Forelimb muscle (tissue), 1 donor: Measurements from ENCODE around the gene RIC1. TPM values are rescaled to one million over a fixed set of nuclear protein-coding genes. Genes with fewer than 3 reads are reported as not detected.
"Not testable (repeated sequence)": the region's sequence is repeated elsewhere in the genome, so short reads cannot be mapped to it uniquely, and the experiment has no call there.

Source experiments
- DNase-seq: peaks from one replicate; pipeline ENCODE4 v3.0.0-alpha.2; 2013; ENCODE audit warnings: low read depth
- polyA plus RNA-seq: library from polyadenylated mRNA; unstranded; fragments of 120-200 nt; gene quantifications from one replicate; pipeline ENCODE4 v1.2.1, GENCODE V29; 2013; ENCODE audit not compliant: insufficient read length

RIC1 gene
- polyA plus RNA-seq, 1 donor, result 18.1 TPM

DNA sequence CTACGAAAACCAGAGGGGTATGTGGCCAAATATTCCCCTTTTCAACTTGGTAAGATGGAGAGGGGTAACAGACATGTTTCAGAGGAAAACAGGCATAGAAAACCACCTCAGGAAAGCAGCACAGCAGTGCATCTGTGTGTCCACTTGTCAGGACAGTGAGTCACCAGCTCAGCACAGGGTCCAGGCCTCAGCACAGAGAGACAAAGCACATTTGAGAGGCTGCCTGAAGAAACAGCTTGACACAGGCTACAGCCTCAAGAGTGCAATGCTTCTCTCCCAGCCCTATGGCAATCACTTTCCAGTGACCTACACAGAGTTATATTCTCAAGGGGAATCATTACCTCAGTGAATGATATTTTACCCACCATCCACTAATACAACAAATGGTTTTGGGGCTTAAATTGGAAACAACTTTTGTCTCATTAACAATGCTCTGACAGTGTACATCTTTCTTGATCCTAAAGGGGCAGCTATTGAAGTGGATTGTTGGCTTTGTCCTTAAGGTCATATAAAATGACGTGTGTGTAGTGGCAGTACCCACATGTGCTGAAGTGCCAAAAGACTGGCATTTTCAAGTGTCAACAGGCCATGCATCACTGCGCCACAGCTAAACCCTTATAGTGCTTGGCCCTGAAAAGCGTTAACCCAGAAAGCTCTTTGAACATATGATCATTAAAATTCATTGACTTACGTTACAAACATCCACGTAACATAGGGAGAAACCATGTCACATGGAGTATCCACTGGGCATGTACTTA lies 157.6 kb downstream of the RIC1 start:
- no peak for DNase-seq

DNA sequence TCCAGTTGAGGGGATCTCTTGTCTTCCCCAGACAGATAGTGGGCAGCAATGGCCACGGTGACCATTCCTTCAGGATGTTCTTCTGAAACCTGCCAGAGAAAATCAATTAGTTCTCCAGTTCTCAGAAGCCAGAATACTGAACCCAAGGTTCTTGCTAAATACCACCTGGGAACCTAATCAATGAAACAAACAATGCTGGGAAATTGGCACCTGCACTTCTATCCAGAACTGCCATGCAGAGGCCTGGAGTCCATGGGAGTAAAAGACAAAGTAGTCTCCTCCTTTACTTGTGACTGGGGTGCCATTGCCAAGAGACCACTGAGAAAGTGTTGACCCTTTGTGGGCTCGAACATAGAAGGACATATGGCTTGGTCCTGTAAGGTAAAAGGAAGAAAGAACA lies 158.3 kb downstream of the RIC1 start:
- no peak for DNase-seq

DNA sequence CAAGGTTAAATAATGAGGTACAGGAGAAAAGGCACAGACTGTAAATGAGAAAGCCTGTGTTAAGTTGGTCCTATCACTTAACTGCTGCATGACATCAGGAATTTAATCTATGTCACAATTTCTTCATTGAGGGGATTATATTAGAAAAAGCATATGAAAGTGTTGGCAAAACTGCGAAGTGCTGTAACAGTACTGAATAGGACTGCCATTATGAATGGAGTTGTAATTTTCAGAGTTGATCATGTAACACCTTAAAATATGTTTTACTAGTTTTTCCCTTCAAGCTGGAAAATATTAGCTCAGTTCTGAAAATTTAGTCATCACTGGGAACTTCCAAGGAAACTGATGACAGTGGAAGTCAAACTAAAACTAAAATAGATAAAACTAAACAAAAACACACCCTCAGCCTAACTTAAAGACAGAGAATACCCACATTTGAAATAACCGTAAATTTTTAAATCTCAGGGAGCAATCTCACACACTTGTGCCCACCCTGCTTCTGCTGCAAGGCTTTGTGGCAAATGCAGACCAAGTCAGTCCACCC lies 158.9 kb downstream of the RIC1 start:
- no peak for DNase-seq

DNA sequence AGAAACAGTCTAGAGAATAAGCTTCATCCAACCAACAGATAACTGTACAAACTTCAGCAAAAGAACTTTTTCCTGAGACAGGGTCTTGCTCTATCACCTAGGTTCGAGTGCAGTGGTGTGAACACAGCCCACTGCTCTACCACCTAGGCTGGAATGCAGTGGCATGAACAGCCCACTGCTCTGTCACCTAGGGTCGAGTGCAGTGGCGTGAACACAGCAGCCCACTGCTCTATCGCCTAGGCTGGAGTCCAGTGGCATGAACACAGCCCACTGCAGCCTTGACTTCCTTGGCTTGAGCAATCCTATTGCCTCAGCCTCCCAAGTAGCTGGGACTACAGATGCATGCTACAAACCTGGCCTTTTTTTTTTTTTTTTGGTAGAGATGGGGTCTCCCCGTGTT lies 160.6 kb downstream of the RIC1 start:
- DNase-seq, result no peak

DNA sequence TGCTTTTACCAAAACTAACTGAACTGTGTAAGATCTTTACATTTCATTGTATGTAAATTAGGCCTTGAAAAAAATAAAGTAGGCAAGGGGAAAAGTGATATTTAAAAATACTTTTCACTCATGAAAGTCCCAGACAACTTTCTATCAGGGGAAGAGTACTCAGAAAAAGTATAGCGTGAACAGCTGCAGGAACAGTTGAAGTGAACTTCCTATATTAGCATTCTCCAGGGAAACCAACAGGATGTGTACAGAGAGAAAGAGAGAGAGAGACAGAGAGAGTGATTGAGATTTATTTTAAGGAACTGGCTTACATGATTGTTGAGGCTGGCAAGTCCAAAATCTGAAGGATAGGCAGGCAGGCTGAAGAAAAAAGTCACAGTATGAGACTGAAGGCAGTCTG lies 162.0 kb downstream of the RIC1 start:
- DNase-seq, result no peak

DNA sequence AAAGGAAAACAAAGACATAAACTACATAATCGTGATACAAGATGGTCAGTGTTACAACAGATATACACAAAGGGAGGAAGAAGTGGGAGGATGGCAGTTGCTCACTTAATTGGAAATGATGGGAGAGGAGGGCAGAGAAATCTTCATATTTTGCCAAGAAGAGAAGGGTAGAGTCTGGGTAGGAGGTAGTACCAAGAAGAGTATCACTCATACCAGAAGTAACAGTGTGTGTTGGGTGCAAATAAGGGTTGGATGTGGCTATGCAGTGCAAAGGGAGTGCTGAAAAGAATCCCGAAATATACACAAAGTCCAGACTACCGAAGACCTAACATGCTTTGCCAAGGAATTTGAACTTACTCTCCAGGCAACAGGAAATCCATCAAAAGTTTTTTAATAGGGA lies 163.0 kb downstream of the RIC1 start:
- DNase-seq, result no peak

DNA sequence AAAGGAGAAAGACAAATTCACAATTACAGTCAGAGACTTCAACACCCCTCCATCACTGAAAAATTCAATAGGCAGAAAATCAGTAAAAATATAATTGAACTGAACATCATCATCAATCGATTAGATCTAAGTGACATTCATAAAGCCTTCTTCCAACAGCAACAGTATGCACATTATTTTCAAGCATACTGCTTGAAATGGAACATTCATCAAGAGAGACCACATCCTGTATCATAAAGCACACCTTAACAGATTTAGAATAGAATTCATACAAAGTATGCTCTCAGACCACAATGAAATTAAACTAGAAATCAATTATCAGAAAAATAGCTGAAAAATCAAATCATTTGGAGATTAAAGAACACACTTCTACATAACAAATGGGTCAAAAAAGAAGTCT lies 164.9 kb downstream of the RIC1 start:
- DNase-seq, result no peak

DNA sequence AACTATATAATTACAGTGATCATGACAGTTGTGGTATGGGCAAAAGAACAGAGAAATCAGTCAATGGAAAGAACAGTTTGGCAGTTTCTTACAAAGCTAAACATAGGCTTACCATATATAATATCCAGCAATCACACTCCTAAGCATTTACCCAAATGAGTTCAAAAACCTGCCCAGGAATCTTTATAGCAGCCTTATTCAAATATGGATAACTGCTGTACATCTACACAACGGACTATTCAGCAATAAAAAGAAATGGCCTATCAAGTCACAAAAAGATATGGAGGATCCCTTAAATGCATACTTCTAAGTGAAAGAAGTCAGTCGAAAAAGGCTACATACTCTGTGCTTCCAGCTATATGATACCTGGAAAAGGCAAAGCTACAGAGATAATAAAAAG lies 167.4 kb downstream of the RIC1 start:
- no peak for DNase-seq

DNA sequence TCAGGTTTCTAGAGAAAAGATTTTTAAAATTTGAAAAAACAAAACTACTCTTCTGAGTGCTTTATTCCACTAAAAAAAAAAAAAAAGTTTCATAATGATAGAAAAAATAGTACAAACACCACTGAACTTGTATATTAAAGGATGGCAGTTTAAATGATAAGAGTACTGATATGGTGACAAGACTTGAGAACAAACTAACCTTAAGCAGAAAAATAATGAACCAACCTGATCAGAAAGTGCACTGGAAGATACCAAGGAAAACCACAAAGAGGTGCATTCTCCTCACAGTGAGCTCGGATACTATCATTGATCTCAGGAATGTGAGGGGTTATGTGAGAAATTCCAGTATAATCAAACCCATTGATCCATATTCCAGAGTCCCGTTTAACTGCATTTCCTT lies 169.7 kb downstream of the RIC1 start:
- no peak for DNase-seq

DNA sequence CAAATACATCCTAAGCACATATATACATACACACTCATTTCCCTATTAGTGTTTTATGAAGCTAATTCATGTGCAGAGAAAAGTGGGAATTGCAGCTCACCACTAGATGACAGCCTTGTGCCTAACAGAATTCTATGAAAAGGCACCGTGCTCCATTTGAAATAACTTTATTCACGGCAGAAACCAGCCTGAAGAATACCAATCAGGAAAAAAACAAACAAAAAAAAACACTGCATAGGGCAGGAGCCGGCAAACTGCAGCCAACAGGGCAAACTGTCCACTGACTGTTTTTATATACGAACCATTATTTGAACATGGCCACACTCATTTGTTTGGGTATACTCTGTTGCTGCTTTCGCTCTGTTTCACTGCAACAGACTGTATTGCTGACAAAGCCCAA lies 170.4 kb downstream of the RIC1 start:
- peak; percentile 16 for DNase-seq

DNA sequence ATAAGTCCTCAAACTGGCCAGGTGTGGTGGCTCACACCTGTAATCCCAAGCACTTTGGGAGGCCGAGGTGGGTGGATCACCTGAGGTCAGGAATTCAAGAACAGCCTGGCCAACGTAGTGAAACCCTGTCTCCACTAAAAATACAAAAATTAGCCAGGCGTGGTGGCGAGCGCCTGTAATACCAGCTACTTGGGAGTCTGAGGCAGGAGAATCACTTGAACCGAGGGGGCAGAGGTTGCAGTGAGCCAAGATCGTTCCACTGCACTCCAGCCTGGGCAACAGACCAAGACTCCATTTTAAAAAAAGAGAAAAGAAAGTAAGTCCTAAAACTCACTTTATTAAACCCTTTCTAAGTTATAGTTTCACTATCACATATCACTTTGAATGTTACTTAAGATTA lies 171.5 kb downstream of the RIC1 start:
- DNase-seq, result not testable (repeated sequence)

DNA sequence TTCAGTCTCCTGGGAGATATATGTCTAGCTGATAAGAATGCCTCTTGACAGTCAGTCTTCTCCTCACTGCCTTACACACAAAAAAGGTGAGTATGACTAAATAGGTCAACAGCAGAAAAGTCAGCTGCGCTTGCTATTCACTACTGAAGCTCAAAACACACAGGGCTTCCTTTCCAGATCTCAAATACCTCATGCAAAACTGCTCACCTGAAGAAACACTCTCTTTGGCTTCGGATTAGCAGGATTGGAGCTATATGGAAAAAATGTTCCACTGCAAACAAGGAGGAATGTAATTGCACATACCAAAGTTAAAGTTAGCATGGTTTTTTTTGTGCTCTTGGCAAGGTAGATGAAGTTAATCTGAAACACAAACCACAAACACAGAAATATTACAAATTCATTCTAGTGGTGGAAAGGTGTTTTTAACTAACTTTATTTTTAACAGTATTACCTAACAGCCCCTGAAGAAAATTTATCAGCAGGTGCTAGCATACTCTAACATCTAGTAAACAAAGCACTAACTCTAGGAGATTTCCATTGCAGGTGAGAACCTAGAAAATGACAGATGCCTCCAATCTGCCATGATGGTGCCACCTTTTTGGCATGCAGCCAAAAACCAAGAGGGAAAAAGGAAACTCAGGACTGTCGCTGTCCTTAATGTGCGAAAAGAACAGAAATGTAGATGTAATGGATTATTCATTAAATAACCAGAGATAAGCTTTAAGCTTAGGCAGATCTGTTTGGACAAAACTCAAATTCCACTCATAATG lies 172.2 kb downstream of the RIC1 start:
- no peak for DNase-seq

DNA sequence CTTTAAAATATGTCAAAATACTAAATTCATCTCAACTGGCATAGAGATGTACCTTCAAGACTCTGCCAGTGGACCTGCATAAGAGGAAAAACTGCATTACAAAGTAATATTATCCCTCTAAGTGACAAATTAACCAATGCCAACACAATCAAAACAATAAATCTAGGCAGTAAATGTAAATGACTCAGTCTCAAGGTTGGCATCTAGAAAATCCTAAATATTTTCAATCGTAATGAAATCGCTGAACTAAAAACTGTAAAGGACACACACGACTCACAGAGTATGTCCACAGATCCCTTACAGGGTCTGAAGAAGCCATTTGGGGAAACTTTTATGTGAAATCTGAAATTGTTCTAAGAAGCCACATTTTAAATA lies 172.8 kb downstream of the RIC1 start:
- DNase-seq, result no peak

DNA sequence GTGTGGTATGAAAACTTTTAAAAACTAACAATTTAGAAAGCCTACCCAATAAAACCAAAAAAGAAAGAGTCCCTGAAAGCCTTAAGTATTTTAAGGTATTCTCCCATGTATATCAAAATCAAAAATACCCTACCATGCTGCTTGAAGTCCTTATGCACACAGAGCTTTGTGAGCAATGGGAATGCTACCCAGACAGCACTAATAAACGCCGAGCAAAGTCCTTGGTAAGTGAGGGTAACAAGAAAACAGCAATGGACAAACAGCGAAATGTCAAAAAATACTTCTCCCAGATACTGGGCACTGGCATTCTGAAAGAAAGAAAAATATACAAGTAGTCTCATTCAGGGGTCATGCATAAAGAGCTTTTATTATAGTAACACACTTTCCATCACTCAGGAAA lies 176.6 kb downstream of the RIC1 start:
- no peak for DNase-seq

DNA sequence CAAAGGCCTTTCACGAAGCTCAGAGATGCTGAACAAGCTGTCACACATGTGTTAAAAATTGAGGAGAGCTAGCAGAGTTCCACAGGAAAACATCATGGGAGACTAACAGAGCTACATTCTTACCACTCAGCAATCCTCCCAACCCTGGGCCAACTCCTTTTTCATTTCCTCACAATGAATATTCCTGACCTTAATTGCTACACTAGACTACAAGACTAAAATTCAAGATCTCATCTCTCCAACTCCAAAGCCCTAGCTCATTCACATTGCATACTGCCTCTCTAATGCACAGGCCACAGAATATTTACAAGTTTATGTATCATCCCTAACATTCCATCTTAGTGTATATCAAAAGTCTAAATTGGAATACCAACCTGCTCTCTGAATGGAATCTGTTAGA lies 182.8 kb downstream of the RIC1 start:
- DNase-seq, result no peak

DNA sequence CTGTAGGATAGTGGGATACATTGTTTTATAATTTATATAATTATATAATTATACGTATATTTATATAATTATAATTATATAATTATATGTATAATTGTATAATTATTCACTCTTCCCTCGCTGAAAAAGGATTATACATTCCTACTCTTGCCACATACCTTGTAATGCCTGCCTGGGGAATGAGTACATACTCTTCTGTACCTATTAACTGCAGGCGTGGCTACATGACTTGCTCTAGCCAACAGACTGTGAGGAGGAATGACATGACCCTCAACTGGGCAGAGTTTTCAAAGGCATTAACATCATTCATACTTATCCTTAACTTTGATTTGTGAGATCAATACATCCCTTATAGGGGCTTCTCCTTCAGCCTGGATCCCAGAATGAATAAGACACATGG lies 184.9 kb downstream of the RIC1 start:
- DNase-seq, result no peak

DNA sequence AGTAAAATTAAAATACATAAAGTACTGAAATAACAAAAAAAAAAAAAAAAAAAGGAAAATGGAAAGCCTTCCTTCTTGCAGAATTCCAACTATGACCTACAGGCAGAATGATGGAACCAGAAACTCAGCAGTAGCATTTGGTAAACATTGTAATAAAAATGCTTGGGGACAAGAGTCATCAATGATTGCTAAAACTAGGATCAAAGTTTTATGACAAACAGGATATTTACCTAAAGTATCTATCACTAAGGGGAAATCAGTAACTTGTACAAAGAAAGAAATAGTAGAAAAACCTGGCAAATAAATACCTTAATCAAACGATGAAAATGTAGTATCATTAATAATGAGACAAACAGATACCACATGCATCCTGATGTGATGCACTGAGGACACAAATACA lies 186.6 kb downstream of the RIC1 start:
- DNase-seq, result no peak

DNA sequence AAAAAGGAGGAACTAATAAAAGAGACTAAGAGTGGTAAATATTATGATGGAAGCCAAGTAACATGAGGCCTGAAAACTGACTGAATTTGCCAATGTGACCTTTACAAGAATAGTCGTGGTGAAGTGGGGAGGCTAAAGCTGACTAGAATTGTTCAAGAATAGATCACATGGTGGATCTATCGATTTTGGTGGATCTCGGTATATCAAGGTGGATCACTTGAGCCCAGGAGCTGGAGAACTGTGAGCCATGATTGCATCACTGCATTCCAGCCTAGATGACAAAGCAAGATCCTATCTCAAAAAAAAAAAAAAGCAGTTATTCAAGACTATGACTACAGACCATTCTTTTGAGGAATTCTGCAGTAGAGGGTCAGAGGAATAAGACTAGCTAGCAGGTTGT lies 189.0 kb downstream of the RIC1 start:
- DNase-seq, result no peak

DNA sequence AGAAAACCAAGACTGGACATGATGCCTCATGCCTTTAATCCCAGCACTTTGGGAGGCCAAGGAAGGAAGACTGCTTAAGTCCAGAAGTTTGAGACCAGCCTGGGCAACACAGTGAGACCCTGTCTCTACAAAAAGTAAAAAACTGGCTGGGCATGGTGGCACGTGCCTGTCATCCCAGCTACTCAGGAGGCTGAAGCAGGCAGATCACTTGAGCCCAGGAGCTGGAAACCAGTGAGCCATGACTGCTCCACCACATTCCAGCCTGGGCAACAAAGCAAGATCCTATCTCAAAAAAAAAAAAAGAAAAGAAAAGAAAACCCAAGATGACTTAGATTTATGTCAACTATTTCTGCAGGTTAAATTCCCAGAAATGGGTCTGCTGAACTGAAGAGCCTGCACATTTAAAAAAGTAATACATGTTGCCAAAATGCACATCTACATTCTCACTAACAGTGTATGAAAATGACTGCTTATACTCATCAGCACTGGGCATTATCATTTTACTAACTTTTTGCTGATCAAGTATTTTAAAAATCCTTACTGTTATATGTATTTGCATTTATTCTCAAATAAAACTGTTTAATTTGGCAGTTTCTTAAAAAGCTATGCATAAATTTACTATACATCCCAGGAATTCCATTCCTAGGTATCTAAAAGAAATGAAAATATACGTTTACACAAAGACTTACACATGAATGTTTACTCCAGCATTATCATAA lies 189.7 kb downstream of the RIC1 start:
- DNase-seq, result no peak

DNA sequence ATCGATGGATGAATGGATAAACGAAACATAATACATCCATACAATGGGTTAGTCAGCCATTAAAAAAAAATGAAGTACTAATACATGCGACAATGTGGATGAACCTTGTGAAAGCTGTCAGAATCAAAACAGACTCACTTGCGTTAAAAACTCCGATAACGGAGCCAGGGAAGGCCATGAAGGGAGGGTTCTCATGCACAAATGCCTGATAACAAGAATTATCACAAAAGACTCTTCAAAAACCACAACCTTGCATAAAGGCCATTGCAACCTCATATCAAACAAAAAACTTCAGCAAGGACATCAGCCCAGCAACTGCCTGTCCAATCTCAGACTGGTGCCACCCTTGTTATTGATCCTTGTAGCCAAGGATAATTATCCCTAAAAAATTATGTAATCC lies 190.3 kb downstream of the RIC1 start:
- no peak for DNase-seq

DNA sequence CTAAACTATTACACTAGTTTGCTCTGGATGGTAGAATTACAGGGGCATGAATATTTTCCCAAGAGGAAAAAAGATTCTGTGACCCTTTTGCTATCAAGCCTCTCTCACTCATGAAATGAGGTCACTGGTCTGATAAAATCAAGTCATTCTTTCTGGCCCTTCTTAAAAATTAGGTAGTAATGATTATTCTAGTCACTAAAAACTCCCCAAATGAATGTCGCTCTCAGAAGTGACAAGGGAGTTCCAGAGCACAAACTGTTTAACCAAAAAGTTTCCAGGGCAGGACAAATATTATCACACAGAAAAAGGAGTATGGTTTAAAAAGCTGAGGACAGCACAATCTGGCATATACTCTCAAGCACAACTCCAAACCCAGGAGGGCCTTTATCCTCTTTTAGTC lies 191.5 kb downstream of the RIC1 start:
- no peak for DNase-seq

DNA sequence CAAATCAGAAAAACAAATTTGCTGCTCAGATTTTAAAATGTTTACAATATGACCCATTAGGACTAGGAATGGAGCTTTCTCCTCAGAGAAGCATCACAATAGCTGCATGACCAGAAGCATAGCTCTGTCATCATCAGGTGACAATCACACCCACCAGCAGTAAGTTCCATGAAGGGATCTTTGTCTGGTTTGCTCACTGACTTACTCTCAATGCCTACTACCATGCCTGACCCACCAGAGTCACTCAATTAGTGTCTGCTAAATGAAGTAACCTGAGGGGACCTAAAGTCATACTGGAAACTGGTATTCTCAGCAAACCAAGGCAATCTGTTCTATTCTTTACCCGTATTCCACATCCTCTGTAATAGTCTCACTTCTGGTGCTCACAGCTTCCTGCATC lies 196.3 kb downstream of the RIC1 start:
- DNase-seq, result no peak
